ENCODE measurements around the gene LSP1. TPM values are rescaled to one million over a fixed set of nuclear protein-coding genes. Genes with fewer than 3 reads are reported as not detected.

Gene LSP1
- total RNA-seq, 1 donor from 2014 or later = 46.4 TPM

GRCh38 chr11:1937616-1938342 is 84.9 kb downstream of the LSP1 start:
- DNase-seq (ENCODE audit: low spot score) = peak; percentile 87

GRCh38 chr11:1938343-1939005 is 85.6 kb downstream of the LSP1 start:
- DNase-seq (ENCODE audit: low spot score) = peak; percentile 88

- peak; percentile 67 for DNase-seq (ENCODE audit: low spot score)
Measured at GRCh38 chr11:1939006-1939625, 86.2 kb downstream of the LSP1 start.

GRCh38 chr11:1939788-1940187 is 86.9 kb downstream of the LSP1 start:
- DNase-seq (ENCODE audit: low spot score) = peak; percentile 65

Small RNA genes within 50 kb of the gene (microRNA-seq; reads per million reads assigned to microRNA genes)
- not detected for gene MIR4298 (ENCODE audit: borderline number of aligned reads)
- gene MIR7847 (ENCODE audit: borderline number of aligned reads) = not detected

Other genes starting within 250 kb of the LSP1 start
- gene KRTAP5-3, start 244.6 kb upstream of the LSP1 start, total RNA-seq = not detected
- gene KRTAP5-4, start 230.9 kb upstream of the LSP1 start, total RNA-seq = not detected
- not detected for gene KRTAP5-5, start 223.3 kb upstream of the LSP1 start, total RNA-seq
- not detected for gene KRTAP5-6, start 155.9 kb upstream of the LSP1 start, total RNA-seq
- 1.5 TPM for gene IFITM10, start 102.5 kb upstream of the LSP1 start, total RNA-seq
- gene CTSD, start 89.2 kb upstream of the LSP1 start, total RNA-seq = 940 TPM
- gene SYT8, start 18.1 kb upstream of the LSP1 start, total RNA-seq = not detected
- gene TNNI2, start 14.1 kb upstream of the LSP1 start, total RNA-seq = 0.64 TPM
- gene PRR33, start 38.8 kb downstream of the LSP1 start, total RNA-seq = not detected
- 22.9 TPM for gene TNNT3, start 66.6 kb downstream of the LSP1 start, total RNA-seq
- gene MRPL23, start 94.2 kb downstream of the LSP1 start, total RNA-seq = 26.0 TPM
- gene H19, start 144.8 kb downstream of the LSP1 start, total RNA-seq = 292 TPM

Measured in mesenteric fat pad (tissue), 1 donor.